Right atrium auricular region (tissue), 2 donors: ENCODE data around the gene BEND3. TPM values are rescaled to one million over a fixed set of nuclear protein-coding genes. Genes with fewer than 3 reads are reported as not detected.

Experiments
- DNase-seq: peaks from one replicate; pipeline ENCODE4 v3.0.0-alpha.2; 2019; ENCODE audit warnings: low spot score
- H3K27ac ChIP-seq, 2 donors: fragments of 200-600 bp; sonication (generic); 1 replicate in 1 of 2; 2 replicates in 1 of 2; pipeline ENCODE4 v1.5.1; 2016 to 2019
- H3K27me3 ChIP-seq, 2 donors: fragments of 200-600 bp; sonication (generic); one replicate each; pipeline versions ENCODE4 v1.5.1 to v1.6.0; 2017 to 2019
- H3K36me3 ChIP-seq: fragments of 200-600 bp; sonication (generic); one replicate; pipeline ENCODE4 v1.5.1; 2016
- H3K4me1 ChIP-seq, 2 donors: fragments of 200-600 bp; sonication (generic); one replicate each; pipeline versions ENCODE4 v1.5.1 to v1.6.0; 2017 to 2019
- H3K4me3 ChIP-seq, 2 donors: fragments of 200-600 bp; sonication (generic); 1 replicate in 1 of 2; 2 replicates in 1 of 2; pipeline ENCODE4 v1.5.1; 2017 to 2019; ENCODE audit warnings: mild to moderate bottlenecking in 1 of 2, moderate library complexity in 1 of 2
- H3K9me3 ChIP-seq, 2 donors: fragments of 200-600 bp; sonication (generic); one replicate each; pipeline ENCODE4 v1.5.1; 2019
- CTCF ChIP-seq, 2 donors: fragments of 200-600 bp; sonication (generic); IDR thresholded peaks; one replicate each; pipeline ENCODE4 v1.5.1; 2019; ENCODE audit warnings: antibody characterized with exemption in 2 of 2
- total RNA-seq, 2 donors: library from RNA; depleted of rRNA; stranded (reverse); fragments of >200 nt; gene quantifications; one replicate each; pipeline ENCODE4 v1.1.0, GENCODE V29; 2016

The BEND3 gene
- total RNA-seq, 2 donors from 2014 or later: 0.56 to 1.9 TPM

- H3K27me3 ChIP-seq: no peaks in the 10 kb centered on the region
- H3K36me3 ChIP-seq: no peaks in the 10 kb centered on the region
- no peak overlapping the region for H3K27ac ChIP-seq
- H3K4me3 ChIP-seq: no peak overlapping the region
- no peaks in the 10 kb centered on the region for H3K4me1 ChIP-seq
- no peaks in the 10 kb centered on the region for H3K9me3 ChIP-seq
- TF ChIP-seq CTCF (IDR thresholded peaks at IDR 0.05): no peak
- no peak for DNase-seq
Observed at GRCh38 chr6:107083047-107083768, 32.1 kb downstream of the BEND3 start.

GRCh38 chr6:107082045-107082444, 33.3 kb downstream of the BEND3 start:
- Histone ChIP-seq H3K4me1 (no peaks in the 10 kb centered on the region), H3K27me3 (no peaks in the 10 kb centered on the region), H3K27ac (no peak overlapping the region), H3K36me3 (no peaks in the 10 kb centered on the region), H3K4me3 (no peak overlapping the region), H3K9me3 (no peaks in the 10 kb centered on the region)
- no peak for DNase-seq
- no peak for TF ChIP-seq CTCF (IDR thresholded peaks at IDR 0.05)

- Histone ChIP-seq H3K27me3 (no peaks in the 10 kb centered on the region), H3K27ac (no peak overlapping the region), H3K9me3 (no peaks in the 10 kb centered on the region), H3K36me3 (no peaks in the 10 kb centered on the region), H3K4me3 (no peak overlapping the region), H3K4me1 (no peaks in the 10 kb centered on the region)
- TF ChIP-seq CTCF (IDR thresholded peaks at IDR 0.05): no peak
- no peak for DNase-seq
Observed at GRCh38 chr6:107080036-107080435, 35.3 kb downstream of the BEND3 start.

- Histone ChIP-seq H3K36me3 (no peaks in the 10 kb centered on the region), H3K4me3 (no peak overlapping the region), H3K27ac (no peak overlapping the region), H3K4me1 (no peaks in the 10 kb centered on the region), H3K27me3 (no peaks in the 10 kb centered on the region), H3K9me3 (no peaks in the 10 kb centered on the region)
- TF ChIP-seq CTCF (IDR thresholded peaks at IDR 0.05): no peak
- no peak for DNase-seq
Observed at GRCh38 chr6:107079429-107079828, 35.9 kb downstream of the BEND3 start.

- H3K4me3 ChIP-seq: no peak overlapping the region
- DNase-seq: no peak
- H3K9me3 ChIP-seq: no peaks in the 10 kb centered on the region
- no peak for TF ChIP-seq CTCF (IDR thresholded peaks at IDR 0.05)
- no peaks in the 10 kb centered on the region for H3K4me1 ChIP-seq
- no peaks in the 10 kb centered on the region for H3K27me3 ChIP-seq
- no peak overlapping the region for H3K27ac ChIP-seq
- no peaks in the 10 kb centered on the region for H3K36me3 ChIP-seq
Observed at GRCh38 chr6:107077710-107078109, 37.6 kb downstream of the BEND3 start.

GRCh38 chr6:107075951-107076381, 39.3 kb downstream of the BEND3 start:
- no peak for TF ChIP-seq CTCF (IDR thresholded peaks at IDR 0.05)
- Histone ChIP-seq H3K27ac (no peak overlapping the region), H3K4me3 (no peak overlapping the region), H3K27me3 (no peaks in the 10 kb centered on the region), H3K36me3 (no peaks in the 10 kb centered on the region), H3K4me1 (no peaks in the 10 kb centered on the region), H3K9me3 (no peaks in the 10 kb centered on the region)
- DNase-seq: no peak
